GM12873 (cell line): Measurements from ENCODE around the gene TBKBP1.

Experiments used
- CTCF ChIP-seq: IDR thresholded peaks from 2 replicates; pipeline ENCODE4 v1.5.1; 2012; ENCODE audit warnings: low read depth, mild to moderate bottlenecking, moderate library complexity, low read length, control low read depth; ENCODE audit not compliant: insufficient read depth; ENCODE audit errors: missing control alignments

TBKBP1 gene

DNA sequence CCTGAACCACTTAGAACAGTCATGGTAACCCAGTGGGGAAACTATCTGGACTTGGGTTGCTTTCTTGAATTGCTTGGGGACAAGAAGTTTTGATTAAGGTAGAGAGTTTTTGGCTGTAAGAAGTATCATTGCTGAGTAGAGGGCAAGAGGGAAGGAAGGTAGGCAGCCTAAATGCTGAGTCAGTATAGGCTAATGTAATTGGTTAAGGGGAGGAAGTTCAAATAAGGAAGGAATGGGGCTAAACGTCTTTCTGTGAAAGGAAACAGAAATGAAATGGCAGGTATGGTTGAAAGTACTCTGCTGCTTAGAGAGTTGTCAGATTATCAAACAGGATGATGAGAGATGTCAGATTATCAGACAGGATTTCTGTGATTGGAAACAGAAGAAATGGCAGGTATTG is 23.9 kb upstream of the TBKBP1 start:
- no peak for TF ChIP-seq CTCF

GRCh38 chr17:47674499-47674898 is 19.5 kb upstream of the TBKBP1 start:
- no peak for TF ChIP-seq CTCF

DNA sequence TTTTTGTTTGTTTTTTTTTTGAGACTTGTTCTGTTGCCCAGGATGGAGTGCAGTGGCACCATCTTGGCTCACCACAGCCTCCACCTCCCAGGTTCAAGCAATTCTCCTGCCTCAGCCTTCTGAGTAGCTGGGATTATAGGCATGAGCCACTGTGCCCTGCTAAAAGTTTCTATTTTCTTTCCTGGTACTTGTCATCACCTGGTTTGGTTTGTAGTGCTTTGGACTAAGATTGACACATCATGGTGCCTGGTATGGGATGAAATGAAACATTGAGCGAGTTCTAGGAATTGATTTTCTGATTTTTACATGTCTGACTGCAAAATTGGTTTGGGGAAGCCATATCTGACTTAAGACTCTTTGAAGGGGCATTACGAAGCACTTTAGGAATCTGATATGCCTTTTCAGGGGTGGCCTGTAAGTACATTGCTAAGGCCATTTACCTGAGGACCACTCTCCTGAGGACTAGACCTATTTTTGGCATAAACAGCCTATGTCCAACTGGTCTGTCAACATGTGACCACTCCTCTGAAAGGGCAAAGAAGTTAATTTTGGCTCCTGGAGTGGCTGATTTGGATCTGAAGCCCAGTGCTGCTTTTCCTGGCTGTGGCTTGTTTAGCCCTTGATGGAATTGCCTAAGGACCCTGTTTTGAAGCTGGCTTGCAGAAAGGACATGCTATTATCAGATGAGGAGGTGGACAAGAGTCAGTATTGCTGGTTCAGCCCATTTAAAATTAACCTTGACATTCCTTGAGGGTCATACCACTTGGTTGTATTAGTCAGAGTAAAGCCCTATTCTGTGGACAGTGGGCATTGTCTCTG is 18.4 kb upstream of the TBKBP1 start:
- no peak for TF ChIP-seq CTCF

GRCh38 chr17:47676199-47676472 is 17.8 kb upstream of the TBKBP1 start:
- no peak for TF ChIP-seq CTCF

GRCh38 chr17:47676510-47677165 is 17.3 kb upstream of the TBKBP1 start:
- no peak for TF ChIP-seq CTCF

DNA sequence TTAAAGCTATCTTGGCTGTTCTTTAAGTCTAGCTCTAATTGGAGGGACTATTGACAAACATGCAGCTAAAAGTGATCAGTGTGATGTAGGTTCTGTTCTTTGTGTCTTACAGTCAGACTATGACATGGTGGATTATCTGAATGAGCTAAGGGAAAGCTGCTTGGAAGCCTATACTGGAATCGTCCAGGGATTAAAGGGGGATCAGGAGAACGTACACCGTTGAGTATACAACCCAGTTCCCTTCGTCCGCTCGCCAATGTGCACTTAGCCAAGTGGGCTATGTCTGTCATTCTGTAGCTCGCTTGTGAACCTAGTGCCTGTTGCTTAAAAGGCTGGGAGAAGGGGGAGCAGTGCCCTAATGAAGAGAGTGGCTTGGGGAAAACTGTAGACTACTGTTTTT is 15.8 kb upstream of the TBKBP1 start:
- TF ChIP-seq CTCF: no peak

- TF ChIP-seq CTCF: no peak
Observed at GRCh38 chr17:47682138-47682537, 11.8 kb upstream of the TBKBP1 start.
